ENCODE results near the gene PAWR.
"Not testable (repeated sequence)": the region's sequence is repeated elsewhere in the genome, so short reads cannot be mapped to it uniquely, and the experiment has no call there.

PAWR gene

GRCh38 chr12:79689477-79690141, 1.2 kb downstream of the PAWR start:
- Histone ChIP-seq H3K9ac (ENCODE audit: insufficient read length) (peak overlapping the region; percentile 77), H3K27ac (peak overlapping the region; percentile 73), H3K36me3 (ENCODE audit: insufficient read depth, low read length) (no peaks in the 10 kb centered on the region; the same call in 1 of the 2 replicates), H3K4me3 (peak overlapping the region; percentile 89), H3K9me3 (ENCODE audit: low read depth, low read length) (no peaks in the 10 kb centered on the region)
- no peak for DNase-seq (ENCODE audit: low read depth, low spot score)
- no peak for TF ChIP-seq FOXP2 (optimal IDR thresholded peaks at IDR 0.05; ENCODE audit: control extremely low read depth, extremely low read length, insufficient read depth)
- TF ChIP-seq POLR2AphosphoS5 (IDR thresholded peaks at IDR 0.05; ENCODE audit: borderline replicate concordance, low read depth, low read length): no peak
- no peak for TF ChIP-seq EZH2 (IDR thresholded peaks at IDR 0.05)

GRCh38 chr12:79689061-79689476, 1.7 kb downstream of the PAWR start:
- DNase-seq (ENCODE audit: low read depth, low spot score): no peak
- TF ChIP-seq FOXP2 (optimal IDR thresholded peaks at IDR 0.05; ENCODE audit: control extremely low read depth, extremely low read length, insufficient read depth) (no peak), POLR2AphosphoS5 (IDR thresholded peaks at IDR 0.05; ENCODE audit: borderline replicate concordance, low read depth, low read length) (no peak), EZH2 (IDR thresholded peaks at IDR 0.05) (no peak)
- H3K9ac ChIP-seq (ENCODE audit: insufficient read length): peak overlapping the region; percentile 77
- no peaks in the 10 kb centered on the region for H3K9me3 ChIP-seq (ENCODE audit: low read depth, low read length)
- peak overlapping the region; percentile 89 for H3K4me3 ChIP-seq
- H3K27ac ChIP-seq: peak overlapping the region; percentile 73
- no peaks in the 10 kb centered on the region; the same call in 1 of the 2 replicates for H3K36me3 ChIP-seq (ENCODE audit: insufficient read depth, low read length)

GRCh38 chr12:79688376-79689060, 2.2 kb downstream of the PAWR start:
- no peak for TF ChIP-seq POLR2AphosphoS5 (IDR thresholded peaks at IDR 0.05; ENCODE audit: borderline replicate concordance, low read depth, low read length)
- Histone ChIP-seq H3K9ac (ENCODE audit: insufficient read length) (peak overlapping the region; percentile 77), H3K36me3 (ENCODE audit: insufficient read depth, low read length) (no peaks in the 10 kb centered on the region; the same call in 1 of the 2 replicates), H3K27ac (peak overlapping the region; percentile 73), H3K4me3 (peak overlapping the region; percentile 89), H3K9me3 (ENCODE audit: low read depth, low read length) (no peaks in the 10 kb centered on the region)
- DNase-seq (ENCODE audit: low read depth, low spot score): no peak

GRCh38 chr12:79687711-79688260, 3.0 kb downstream of the PAWR start:
- no peaks in the 10 kb centered on the region; the same call in 1 of the 2 replicates for H3K36me3 ChIP-seq (ENCODE audit: insufficient read depth, low read length)
- no peak for DNase-seq (ENCODE audit: low read depth, low spot score)
- no peaks in the 10 kb centered on the region for H3K9me3 ChIP-seq (ENCODE audit: low read depth, low read length)
- peak overlapping the region; percentile 77 for H3K9ac ChIP-seq (ENCODE audit: insufficient read length)
- no peak for TF ChIP-seq POLR2AphosphoS5 (IDR thresholded peaks at IDR 0.05; ENCODE audit: borderline replicate concordance, low read depth, low read length)
- no peak for TF ChIP-seq EZH2 (IDR thresholded peaks at IDR 0.05)
- H3K27ac ChIP-seq: peak overlapping the region; percentile 73
- H3K4me3 ChIP-seq: peak overlapping the region; percentile 89

- DNase-seq (ENCODE audit: low read depth, low spot score): no peak
- Histone ChIP-seq H3K9me3 (ENCODE audit: low read depth, low read length) (no peaks in the 10 kb centered on the region), H3K36me3 (ENCODE audit: insufficient read depth, low read length) (peaks cover 3% of the 10 kb centered on the region; the same call in 1 of the 2 replicates), H3K27ac (no peak overlapping the region), H3K9ac (ENCODE audit: insufficient read length) (no peak overlapping the region), H3K4me3 (peak overlapping the region; percentile 89)
- TF ChIP-seq POLR2AphosphoS5 (IDR thresholded peaks at IDR 0.05; ENCODE audit: borderline replicate concordance, low read depth, low read length) (no peak), FOXP2 (optimal IDR thresholded peaks at IDR 0.05; ENCODE audit: control extremely low read depth, extremely low read length, insufficient read depth) (no peak), EZH2 (IDR thresholded peaks at IDR 0.05) (no peak)
Measured at GRCh38 chr12:79686171-79686570, 4.6 kb downstream of the PAWR start.

- Histone ChIP-seq H3K9ac (ENCODE audit: insufficient read length) (no peak overlapping the region), H3K4me3 (no peak overlapping the region), H3K36me3 (ENCODE audit: insufficient read depth, low read length) (peaks cover 4% of the 10 kb centered on the region; the same call in 1 of the 2 replicates), H3K9me3 (ENCODE audit: low read depth, low read length) (no peaks in the 10 kb centered on the region), H3K27ac (no peak overlapping the region)
- TF ChIP-seq EZH2 (IDR thresholded peaks at IDR 0.05) (no peak), POLR2AphosphoS5 (IDR thresholded peaks at IDR 0.05; ENCODE audit: borderline replicate concordance, low read depth, low read length) (no peak), FOXP2 (optimal IDR thresholded peaks at IDR 0.05; ENCODE audit: control extremely low read depth, extremely low read length, insufficient read depth) (no peak)
- no peak for DNase-seq (ENCODE audit: low read depth, low spot score)
Measured at GRCh38 chr12:79685068-79685467, 5.7 kb downstream of the PAWR start.

GRCh38 chr12:79684338-79684737, 6.4 kb downstream of the PAWR start:
- not testable (repeated sequence) for H3K4me3 ChIP-seq; H3K36me3 ChIP-seq (ENCODE audit: insufficient read depth, low read length); H3K27ac ChIP-seq; H3K9me3 ChIP-seq (ENCODE audit: low read depth, low read length); H3K9ac ChIP-seq (ENCODE audit: insufficient read length); DNase-seq (ENCODE audit: low read depth, low spot score)

GRCh38 chr12:79682593-79682992, 8.2 kb downstream of the PAWR start:
- H3K9me3 ChIP-seq (ENCODE audit: low read depth, low read length): no peaks in the 10 kb centered on the region; the same call in 1 of the 2 replicates
- no peak for DNase-seq (ENCODE audit: low read depth, low spot score)
- TF ChIP-seq FOXP2 (optimal IDR thresholded peaks at IDR 0.05; ENCODE audit: control extremely low read depth, extremely low read length, insufficient read depth) (no peak), EZH2 (IDR thresholded peaks at IDR 0.05) (no peak), POLR2AphosphoS5 (IDR thresholded peaks at IDR 0.05; ENCODE audit: borderline replicate concordance, low read depth, low read length) (no peak)
- no peak overlapping the region for H3K4me3 ChIP-seq
- peaks cover 11% of the 10 kb centered on the region; the same call in 1 of the 2 replicates for H3K36me3 ChIP-seq (ENCODE audit: insufficient read depth, low read length)
- H3K9ac ChIP-seq (ENCODE audit: insufficient read length): no peak overlapping the region
- 0 out of 2 replicates have a peak overlapping the region, but pooled peaks have one; percentile 4 for H3K27ac ChIP-seq
